Neural crest cell (in vitro differentiated cells): ENCODE results near the gene POU6F1. TPM values are rescaled to one million over a fixed set of nuclear protein-coding genes. Genes with fewer than 3 reads are reported as not detected.

Experiments
- DNase-seq: peaks from one replicate; pipeline ENCODE4 v3.0.0; 2021; ENCODE audit warnings: low read depth, mixed read lengths, low spot score
- H3K27ac Mint-ChIP-seq: one replicate; pipeline ENCODE4 v1.8.0; 2021; ENCODE audit warnings: mild to moderate bottlenecking, mixed read lengths; ENCODE audit not compliant: unreplicated experiment
- H3K27me3 Mint-ChIP-seq: 2 replicates; pipeline ENCODE4 v1.8.0; 2021; ENCODE audit warnings: low read depth, mild to moderate bottlenecking, mixed read lengths
- H3K36me3 Mint-ChIP-seq: 2 replicates; pipeline ENCODE4 v1.8.0; 2021; ENCODE audit warnings: low read depth, mild to moderate bottlenecking, mixed read lengths
- H3K4me1 Mint-ChIP-seq: 2 replicates; pipeline ENCODE4 v1.8.0; 2021; ENCODE audit warnings: mixed read lengths
- H3K4me3 Mint-ChIP-seq: one replicate; pipeline ENCODE4 v1.8.0; 2021; ENCODE audit warnings: mild to moderate bottlenecking, mixed read lengths
- H3K9me3 Mint-ChIP-seq: 2 replicates; pipeline ENCODE4 v1.8.0; 2021; ENCODE audit warnings: mixed read lengths
- CTCF ChIP-seq: fragments of 200-600 bp; sonication (generic); conservative IDR thresholded peaks from 2 replicates; pipeline ENCODE4 v1.5.0; 2021; ENCODE audit warnings: antibody characterized with exemption, mild to moderate bottlenecking
- total RNA-seq: library from RNA; stranded (reverse); gene quantifications from 2 replicates; pipeline ENCODE4 v1.2.1, GENCODE V29; 2021

POU6F1 gene
- total RNA-seq, 1 donor from 2014 or later: 7.7 TPM

GRCh38 chr12:51209259-51209658 is 8.6 kb downstream of the POU6F1 start:
- TF ChIP-seq CTCF: no peak
- H3K27me3 Mint-ChIP-seq: no peaks in the 10 kb centered on the region
- H3K4me3 Mint-ChIP-seq: no peak overlapping the region
- no peaks in the 10 kb centered on the region for H3K9me3 Mint-ChIP-seq
- no peak overlapping the region for H3K27ac Mint-ChIP-seq
- DNase-seq: no peak
- H3K36me3 Mint-ChIP-seq: no peaks in the 10 kb centered on the region
- peaks cover 7% of the 10 kb centered on the region for H3K4me1 Mint-ChIP-seq

GRCh38 chr12:51208016-51208660 is 9.7 kb downstream of the POU6F1 start:
- Mint-ChIP-seq H3K27ac (no peak overlapping the region), H3K27me3 (no peaks in the 10 kb centered on the region), H3K4me1 (peaks cover 7% of the 10 kb centered on the region), H3K36me3 (no peaks in the 10 kb centered on the region), H3K4me3 (no peak overlapping the region), H3K9me3 (no peaks in the 10 kb centered on the region)
- no peak for TF ChIP-seq CTCF
- no peak for DNase-seq

- DNase-seq: no peak
- Mint-ChIP-seq H3K4me3 (no peak overlapping the region), H3K36me3 (no peaks in the 10 kb centered on the region), H3K27me3 (no peaks in the 10 kb centered on the region), H3K9me3 (no peaks in the 10 kb centered on the region), H3K4me1 (no peaks in the 10 kb centered on the region), H3K27ac (peak overlapping the region; percentile 57)
- TF ChIP-seq CTCF: no peak
Measured at GRCh38 chr12:51205350-51205749, 12.5 kb downstream of the POU6F1 start.

- H3K27ac Mint-ChIP-seq: no peak overlapping the region
- no peaks in the 10 kb centered on the region for H3K36me3 Mint-ChIP-seq
- DNase-seq: no peak
- no peak for TF ChIP-seq CTCF
- no peaks in the 10 kb centered on the region for H3K27me3 Mint-ChIP-seq
- no peak overlapping the region for H3K4me3 Mint-ChIP-seq
- no peaks in the 10 kb centered on the region for H3K9me3 Mint-ChIP-seq
- H3K4me1 Mint-ChIP-seq: no peaks in the 10 kb centered on the region
Measured at GRCh38 chr12:51202718-51203117, 15.1 kb downstream of the POU6F1 start.

- Mint-ChIP-seq H3K4me3 (no peak overlapping the region), H3K27me3 (no peaks in the 10 kb centered on the region), H3K9me3 (no peaks in the 10 kb centered on the region), H3K36me3 (no peaks in the 10 kb centered on the region), H3K4me1 (no peaks in the 10 kb centered on the region), H3K27ac (no peak overlapping the region)
- no peak for TF ChIP-seq CTCF
- no peak for DNase-seq
Measured at GRCh38 chr12:51200806-51201205, 17.1 kb downstream of the POU6F1 start.
